CD4-positive, alpha-beta T cell treated with Interleukin-21 for 1 hour (primary cell): ENCODE measurements around the gene PRR5L.
"Not testable (repeated sequence)": the region's sequence is repeated elsewhere in the genome, so short reads cannot be mapped to it uniquely, and the experiment has no call there.

Experiments
- DNase-seq: peaks from one replicate; pipeline ENCODE4 v3.0.0-alpha.2; 2020

Gene PRR5L

DNA sequence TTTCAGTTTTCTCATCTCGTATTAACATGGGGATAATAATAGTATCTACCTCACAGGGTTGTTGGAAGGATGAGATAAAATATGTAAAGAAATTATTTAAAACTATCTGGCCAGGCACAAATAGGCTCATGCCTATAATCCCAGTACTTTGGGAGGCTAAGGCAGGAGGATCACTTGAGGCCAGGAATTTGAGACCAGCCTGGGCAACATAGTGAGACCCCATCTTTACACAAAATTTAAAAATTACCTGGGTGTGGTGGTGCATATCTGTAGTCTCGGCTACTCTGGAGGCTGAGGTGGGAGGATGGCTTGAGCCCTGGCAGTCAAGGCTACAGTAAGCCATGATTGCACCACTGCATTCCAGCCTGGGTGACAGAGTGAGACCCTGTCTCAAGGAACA lies 215.0 kb downstream of the PRR5L start:
- not testable (repeated sequence) for DNase-seq

- DNase-seq = no peak
Observed at GRCh38 chr11:36512016-36512415, 215.9 kb downstream of the PRR5L start.

GRCh38 chr11:36513965-36514364 lies 217.9 kb downstream of the PRR5L start:
- DNase-seq = no peak
